Measurements from ENCODE around the gene DNM3.
"Not testable (repeated sequence)": the region's sequence is repeated elsewhere in the genome, so short reads cannot be mapped to it uniquely, and the experiment has no call there.

The DNM3 gene

GRCh38 chr1:172269644-172270043 lies 428.3 kb downstream of the DNM3 start:
- no peak for DNase-seq (ENCODE audit: low read depth in 2 of 3, low spot score in 2 of 3)

- DNase-seq (ENCODE audit: low read depth in 2 of 3, low spot score in 2 of 3): no peak
Observed at GRCh38 chr1:172270605-172271004, 429.3 kb downstream of the DNM3 start.

GRCh38 chr1:172272087-172272486 lies 430.8 kb downstream of the DNM3 start:
- no peak for DNase-seq (ENCODE audit: low read depth in 2 of 3, low spot score in 2 of 3)

- DNase-seq (ENCODE audit: low read depth in 2 of 3, low spot score in 2 of 3): no peak
Observed at GRCh38 chr1:172273647-172274396, 432.5 kb downstream of the DNM3 start.

- no peak for DNase-seq (ENCODE audit: low read depth in 2 of 3, low spot score in 2 of 3)
Observed at GRCh38 chr1:172275478-172275877, 434.2 kb downstream of the DNM3 start.

- no peak for DNase-seq (ENCODE audit: low read depth in 2 of 3, low spot score in 2 of 3)
Observed at GRCh38 chr1:172276120-172276818, 435.0 kb downstream of the DNM3 start.

GRCh38 chr1:172277275-172277674 lies 436.0 kb downstream of the DNM3 start:
- no peak for DNase-seq (ENCODE audit: low read depth in 2 of 3, low spot score in 2 of 3)

- no peak for DNase-seq (ENCODE audit: low read depth in 2 of 3, low spot score in 2 of 3)
Observed at GRCh38 chr1:172277989-172278388, 436.7 kb downstream of the DNM3 start.

GRCh38 chr1:172278478-172278877 lies 437.2 kb downstream of the DNM3 start:
- DNase-seq (ENCODE audit: low read depth in 2 of 3, low spot score in 2 of 3): no peak

- no peak for DNase-seq (ENCODE audit: low read depth in 2 of 3, low spot score in 2 of 3)
Observed at GRCh38 chr1:172279939-172280636, 438.8 kb downstream of the DNM3 start.

GRCh38 chr1:172283766-172284165 lies 442.5 kb downstream of the DNM3 start:
- no peak for DNase-seq (ENCODE audit: low read depth in 2 of 3, low spot score in 2 of 3)

GRCh38 chr1:172286629-172287076 lies 445.4 kb downstream of the DNM3 start:
- DNase-seq (ENCODE audit: low read depth in 2 of 3, low spot score in 2 of 3): no peak

- DNase-seq (ENCODE audit: low read depth in 2 of 3, low spot score in 2 of 3): no peak
Observed at GRCh38 chr1:172287208-172287607, 445.9 kb downstream of the DNM3 start.

- DNase-seq (ENCODE audit: low read depth in 2 of 3, low spot score in 2 of 3): no peak
Observed at GRCh38 chr1:172288581-172288980, 447.3 kb downstream of the DNM3 start.

- no peak for DNase-seq (ENCODE audit: low read depth in 2 of 3, low spot score in 2 of 3)
Observed at GRCh38 chr1:172289448-172289847, 448.1 kb downstream of the DNM3 start.

GRCh38 chr1:172292840-172293239 lies 451.5 kb downstream of the DNM3 start:
- no peak for DNase-seq (ENCODE audit: low read depth in 2 of 3, low spot score in 2 of 3)

GRCh38 chr1:172293429-172293828 lies 452.1 kb downstream of the DNM3 start:
- no peak for DNase-seq (ENCODE audit: low read depth in 2 of 3, low spot score in 2 of 3)

GRCh38 chr1:172298141-172298540 lies 456.8 kb downstream of the DNM3 start:
- no peak for DNase-seq (ENCODE audit: low read depth in 2 of 3, low spot score in 2 of 3)

GRCh38 chr1:172298911-172299310 lies 457.6 kb downstream of the DNM3 start:
- no peak for DNase-seq (ENCODE audit: low read depth in 2 of 3, low spot score in 2 of 3)

- DNase-seq (ENCODE audit: low read depth in 2 of 3, low spot score in 2 of 3): no peak
Observed at GRCh38 chr1:172299515-172299914, 458.2 kb downstream of the DNM3 start.

GRCh38 chr1:172307508-172307907 lies 466.2 kb downstream of the DNM3 start:
- DNase-seq (ENCODE audit: low read depth in 2 of 3, low spot score in 2 of 3): not testable (repeated sequence)

GRCh38 chr1:172308142-172308541 lies 466.8 kb downstream of the DNM3 start:
- no peak for DNase-seq (ENCODE audit: low read depth in 2 of 3, low spot score in 2 of 3)
